ENCODE measurements around the gene TPD52L1.

Gene TPD52L1

GRCh38 chr6:125220712-125221111 is 67.1 kb downstream of the TPD52L1 start:
- Mint-ChIP-seq H3K4me1 (ENCODE audit: low read depth) (no peaks in the 10 kb centered on the region), H3K27ac (no peak overlapping the region), H3K36me3 (ENCODE audit: low read depth) (no peaks in the 10 kb centered on the region), H3K4me3 (no peak overlapping the region), H3K27me3 (peaks cover 4% of the 10 kb centered on the region), H3K9me3 (no peaks in the 10 kb centered on the region)

DNA sequence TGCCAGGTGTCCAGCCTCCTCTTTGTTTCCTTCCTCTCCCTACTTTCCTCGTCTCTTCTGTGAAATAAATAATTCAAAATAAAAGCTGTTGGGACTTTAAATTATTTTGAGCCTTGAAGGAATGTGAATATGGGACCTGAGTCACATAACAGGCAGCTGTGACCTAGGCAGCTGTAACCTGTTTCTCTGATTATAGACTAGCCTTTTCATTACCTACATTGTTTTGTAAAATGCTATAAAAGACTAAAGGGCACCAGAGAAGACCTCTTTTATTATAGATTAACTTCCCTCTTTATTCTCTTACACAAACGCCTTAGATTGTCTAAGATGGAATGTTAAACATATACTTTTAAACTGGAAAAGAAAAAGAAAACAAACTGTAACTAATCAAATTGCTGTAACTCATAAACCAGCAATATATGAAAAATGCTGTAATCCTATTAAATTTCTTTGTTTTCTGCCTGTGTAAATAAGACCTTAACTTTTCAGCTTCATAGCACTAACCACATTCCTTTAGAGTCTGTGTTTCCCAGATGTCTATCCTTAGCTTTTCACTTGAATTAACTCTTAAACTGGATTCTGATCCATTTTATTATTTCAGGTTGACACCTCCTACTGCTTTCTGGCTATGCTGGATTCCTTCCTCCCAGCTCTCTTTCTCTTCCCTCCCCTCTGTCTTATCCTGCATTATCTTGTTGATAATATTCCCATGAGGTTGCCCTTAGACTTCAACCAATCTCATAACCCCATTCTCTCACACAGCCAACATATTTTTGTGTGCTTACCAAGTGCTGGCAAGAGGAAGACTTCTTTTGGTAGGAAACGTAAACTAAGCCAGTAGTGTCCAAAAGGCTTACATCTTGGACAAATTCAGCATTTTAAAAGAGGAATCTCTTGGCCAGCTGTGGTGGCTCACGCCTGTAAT is 69.2 kb downstream of the TPD52L1 start:
- H3K27ac Mint-ChIP-seq, result no peak overlapping the region
- H3K27me3 Mint-ChIP-seq, result peaks cover 4% of the 10 kb centered on the region
- H3K36me3 Mint-ChIP-seq (ENCODE audit: low read depth), result no peaks in the 10 kb centered on the region
- no peaks in the 10 kb centered on the region for H3K9me3 Mint-ChIP-seq
- H3K4me1 Mint-ChIP-seq (ENCODE audit: low read depth), result no peaks in the 10 kb centered on the region
- no peak overlapping the region for H3K4me3 Mint-ChIP-seq

- Mint-ChIP-seq H3K36me3 (ENCODE audit: low read depth) (no peaks in the 10 kb centered on the region), H3K4me1 (ENCODE audit: low read depth) (no peaks in the 10 kb centered on the region), H3K9me3 (no peaks in the 10 kb centered on the region), H3K27ac (no peak overlapping the region), H3K27me3 (peaks cover 4% of the 10 kb centered on the region), H3K4me3 (no peak overlapping the region)
These were observed 70.8 kb downstream of the TPD52L1 start for GRCh38 chr6:125224231-125224861.

- Mint-ChIP-seq H3K27ac (no peak overlapping the region), H3K4me3 (no peak overlapping the region), H3K36me3 (ENCODE audit: low read depth) (no peaks in the 10 kb centered on the region), H3K9me3 (no peaks in the 10 kb centered on the region), H3K27me3 (peaks cover 4% of the 10 kb centered on the region), H3K4me1 (ENCODE audit: low read depth) (no peaks in the 10 kb centered on the region)
These were observed 73.7 kb downstream of the TPD52L1 start for GRCh38 chr6:125227244-125227643.

DNA sequence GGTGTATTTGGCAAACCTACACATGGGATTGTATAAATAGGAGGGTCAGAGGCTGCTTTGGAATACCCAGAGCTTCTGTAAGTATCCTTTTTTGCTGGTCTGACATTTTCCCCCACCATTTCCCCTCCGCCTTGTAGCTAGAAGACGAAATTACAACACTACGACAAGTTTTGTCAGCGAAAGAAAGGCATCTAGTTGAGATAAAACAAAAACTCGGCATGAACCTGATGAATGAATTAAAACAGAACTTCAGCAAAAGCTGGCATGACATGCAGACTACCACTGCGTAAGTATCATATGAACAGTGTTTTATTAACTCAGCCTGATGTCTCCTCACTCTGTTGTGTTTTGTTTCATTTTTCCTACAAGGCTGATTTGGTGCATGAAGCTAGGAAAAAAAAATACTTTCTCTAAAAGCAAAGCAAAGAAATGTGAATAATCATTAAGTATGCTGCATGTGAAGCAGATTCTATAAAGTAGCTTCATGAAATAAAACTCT is 75.5 kb downstream of the TPD52L1 start:
- Mint-ChIP-seq H3K36me3 (ENCODE audit: low read depth) (no peaks in the 10 kb centered on the region), H3K4me3 (no peak overlapping the region), H3K4me1 (ENCODE audit: low read depth) (no peaks in the 10 kb centered on the region), H3K27ac (no peak overlapping the region), H3K27me3 (peaks cover 4% of the 10 kb centered on the region), H3K9me3 (no peaks in the 10 kb centered on the region)

GRCh38 chr6:125230674-125231073 is 77.1 kb downstream of the TPD52L1 start:
- no peaks in the 10 kb centered on the region for H3K4me1 Mint-ChIP-seq (ENCODE audit: low read depth)
- no peaks in the 10 kb centered on the region for H3K36me3 Mint-ChIP-seq (ENCODE audit: low read depth)
- H3K27me3 Mint-ChIP-seq, result peaks cover 4% of the 10 kb centered on the region
- no peak overlapping the region for H3K27ac Mint-ChIP-seq
- no peak overlapping the region for H3K4me3 Mint-ChIP-seq
- no peaks in the 10 kb centered on the region for H3K9me3 Mint-ChIP-seq

DNA sequence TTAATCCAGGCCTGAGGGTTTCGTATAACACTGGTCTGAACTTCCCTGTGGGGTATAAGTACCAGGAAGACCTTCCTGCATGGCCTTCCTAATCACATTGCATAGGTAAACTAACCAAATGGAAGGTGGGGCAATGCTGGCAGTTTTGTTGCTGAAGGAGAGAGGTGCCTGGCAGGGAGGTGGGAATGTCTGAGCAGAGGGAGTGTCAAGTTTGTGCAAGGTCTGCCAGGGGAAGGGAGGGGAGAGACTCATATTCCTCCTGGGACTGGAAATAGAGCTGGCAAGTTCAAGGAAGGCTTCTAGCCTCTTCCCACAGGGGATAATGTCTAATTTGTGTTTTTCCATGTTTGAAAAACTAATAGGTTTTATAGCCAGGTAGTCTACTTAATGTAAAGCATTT is 77.6 kb downstream of the TPD52L1 start:
- H3K36me3 Mint-ChIP-seq (ENCODE audit: low read depth), result no peaks in the 10 kb centered on the region
- H3K4me3 Mint-ChIP-seq, result no peak overlapping the region

DNA sequence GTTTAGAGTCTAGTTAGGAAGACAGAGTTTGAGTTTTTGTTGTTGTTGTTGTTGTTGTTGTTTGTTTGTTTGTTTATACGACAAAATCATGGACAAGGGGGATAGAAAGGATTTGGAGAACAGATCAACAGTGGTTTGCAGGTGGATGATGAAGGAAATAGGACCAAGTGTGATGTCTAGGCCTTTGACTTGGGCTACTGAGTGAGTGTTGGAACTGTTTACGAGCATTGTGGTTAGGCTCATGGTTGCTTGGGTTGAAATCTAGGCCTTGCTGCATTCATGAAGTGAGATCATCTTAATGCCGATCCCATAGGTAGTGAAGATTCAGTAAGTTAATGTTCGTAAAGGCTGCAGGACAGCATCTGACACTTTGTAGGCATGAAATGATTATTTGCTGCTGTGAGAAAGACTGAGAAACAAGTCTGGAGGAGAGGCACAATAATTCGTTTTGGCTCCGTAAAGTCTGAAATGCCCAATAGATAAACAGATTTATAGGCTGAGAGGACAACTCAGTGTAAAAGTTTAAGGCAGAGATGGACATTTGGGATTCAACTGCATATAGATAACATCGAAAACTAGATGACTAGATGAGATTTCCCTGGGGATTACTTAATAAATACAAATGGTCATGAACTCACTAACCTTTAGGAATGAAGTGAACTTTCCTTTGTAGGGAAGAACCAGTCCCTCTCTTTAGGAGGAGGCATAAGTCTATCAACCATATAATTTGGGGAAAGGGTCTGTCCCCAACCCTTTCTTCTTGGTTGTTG is 78.2 kb downstream of the TPD52L1 start:
- H3K4me1 Mint-ChIP-seq (ENCODE audit: low read depth), result no peaks in the 10 kb centered on the region
- H3K36me3 Mint-ChIP-seq (ENCODE audit: low read depth), result no peaks in the 10 kb centered on the region
- no peak overlapping the region for H3K27ac Mint-ChIP-seq
- no peak overlapping the region for H3K4me3 Mint-ChIP-seq
- no peaks in the 10 kb centered on the region for H3K9me3 Mint-ChIP-seq
- H3K27me3 Mint-ChIP-seq, result peaks cover 1% of the 10 kb centered on the region

More for the DNA sequence above, 77.6 kb downstream of the TPD52L1 start:
- Mint-ChIP-seq H3K27me3 (peaks cover 4% of the 10 kb centered on the region), H3K27ac (no peak overlapping the region), H3K4me1 (ENCODE audit: low read depth) (no peaks in the 10 kb centered on the region), H3K9me3 (no peaks in the 10 kb centered on the region)

DNA sequence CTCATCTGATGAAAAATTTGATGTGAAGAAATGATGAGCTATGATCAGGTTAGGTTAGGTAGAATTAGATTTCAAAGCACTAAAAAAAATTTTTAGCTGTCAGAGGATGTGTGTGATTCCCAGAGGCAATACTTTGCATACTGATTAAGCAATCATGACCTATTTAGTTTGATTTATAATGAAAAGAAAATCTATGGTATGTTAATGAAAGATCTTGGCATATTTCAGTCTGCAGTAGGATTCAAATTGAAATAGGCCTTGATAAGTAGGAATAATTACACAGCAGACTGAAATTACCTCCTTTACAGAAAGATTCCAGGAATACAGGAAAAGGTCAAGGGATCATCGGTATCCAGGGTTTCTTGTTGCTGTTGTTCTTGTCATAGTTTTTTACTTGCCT is 78.9 kb downstream of the TPD52L1 start:
- H3K36me3 Mint-ChIP-seq (ENCODE audit: low read depth), result no peaks in the 10 kb centered on the region
- H3K4me1 Mint-ChIP-seq (ENCODE audit: low read depth), result no peaks in the 10 kb centered on the region
- no peaks in the 10 kb centered on the region for H3K9me3 Mint-ChIP-seq
- H3K27me3 Mint-ChIP-seq, result no peaks in the 10 kb centered on the region
- H3K4me3 Mint-ChIP-seq, result no peak overlapping the region
- H3K27ac Mint-ChIP-seq, result no peak overlapping the region

DNA sequence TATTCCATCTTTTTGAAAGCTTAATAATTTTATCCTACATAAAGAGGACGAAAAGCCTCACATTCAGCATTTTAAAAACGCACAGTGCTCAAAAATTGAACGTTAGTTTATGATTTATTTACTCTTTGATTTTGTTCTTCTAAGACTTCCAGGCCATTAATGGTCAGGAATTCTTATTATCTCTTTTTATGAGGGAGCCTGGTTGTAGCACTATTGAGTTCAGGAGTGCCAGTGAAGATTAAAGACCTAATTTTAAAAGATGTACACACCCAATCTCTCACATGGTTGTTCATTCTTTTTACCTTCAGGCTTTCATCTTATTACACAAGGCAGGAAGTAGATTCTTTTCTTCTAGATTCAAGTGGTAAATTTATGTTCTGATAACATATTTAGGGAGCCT is 79.6 kb downstream of the TPD52L1 start:
- Mint-ChIP-seq H3K4me3 (no peak overlapping the region), H3K9me3 (no peaks in the 10 kb centered on the region), H3K4me1 (ENCODE audit: low read depth) (no peaks in the 10 kb centered on the region)

DNA sequence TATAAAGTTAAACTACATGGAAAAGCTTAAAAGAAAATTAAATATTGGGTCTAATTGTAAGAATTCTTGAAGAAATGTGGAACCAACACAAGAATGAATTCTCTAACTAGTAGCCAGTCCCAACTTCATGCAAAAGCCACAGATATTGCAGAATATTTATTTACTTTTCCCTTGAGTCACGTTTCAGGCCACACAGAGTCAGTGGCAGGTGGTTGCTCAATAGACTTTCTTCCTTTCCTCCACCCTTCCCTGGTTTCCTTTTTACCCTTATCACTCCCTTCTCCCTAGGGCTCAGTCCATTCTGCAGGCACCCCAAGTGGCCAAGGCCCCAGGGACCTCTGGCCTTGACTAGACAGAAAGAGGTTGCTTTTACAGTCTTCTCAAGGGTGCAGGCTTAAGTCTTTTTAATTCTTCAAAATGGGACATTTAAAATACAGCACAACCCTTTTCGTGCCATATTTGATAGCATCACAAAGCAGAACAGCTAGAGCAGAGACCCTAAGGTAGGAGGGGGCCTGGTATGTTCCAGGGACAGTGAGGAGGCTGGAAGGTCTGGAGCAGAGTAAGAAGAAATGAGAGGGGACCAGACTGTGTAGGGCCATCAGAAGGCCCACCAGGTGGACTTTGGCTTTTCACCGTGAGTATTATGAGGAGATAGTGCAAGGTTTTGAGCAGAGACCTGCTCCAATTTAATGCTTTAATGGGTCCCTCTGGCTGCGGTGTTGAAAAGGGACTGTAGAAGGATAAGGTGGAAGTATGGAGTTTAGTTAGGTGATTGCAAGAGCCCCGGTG is 83.2 kb downstream of the TPD52L1 start:
- Mint-ChIP-seq H3K4me3 (no peak overlapping the region), H3K36me3 (ENCODE audit: low read depth) (no peaks in the 10 kb centered on the region), H3K9me3 (peaks cover 23% of the 10 kb centered on the region), H3K4me1 (ENCODE audit: low read depth) (no peaks in the 10 kb centered on the region), H3K27ac (no peak overlapping the region), H3K27me3 (no peaks in the 10 kb centered on the region)

More for the DNA sequence above, 79.6 kb downstream of the TPD52L1 start:
- H3K36me3 Mint-ChIP-seq (ENCODE audit: low read depth), result no peaks in the 10 kb centered on the region
- no peak overlapping the region for H3K27ac Mint-ChIP-seq
- no peaks in the 10 kb centered on the region for H3K27me3 Mint-ChIP-seq

DNA sequence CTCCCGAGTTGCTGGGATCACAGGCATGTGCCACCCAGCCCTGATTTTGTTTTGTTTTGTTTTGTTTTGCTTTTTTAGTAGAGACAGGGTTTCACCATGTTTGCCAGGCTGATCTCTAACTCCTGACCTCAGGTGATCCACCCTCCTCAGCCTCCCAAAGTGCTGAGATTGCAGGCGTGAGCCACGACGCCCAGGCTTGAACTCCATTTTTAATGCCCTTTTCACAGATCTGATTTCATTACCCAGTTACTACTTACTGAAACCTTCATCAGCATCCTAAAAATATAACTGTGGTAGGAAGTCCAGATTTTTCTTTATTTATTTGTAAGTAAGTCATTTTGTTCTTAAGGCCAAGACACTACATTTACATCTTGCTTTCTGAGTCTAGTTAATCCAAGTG is 84.2 kb downstream of the TPD52L1 start:
- no peak overlapping the region for H3K4me3 Mint-ChIP-seq
- no peaks in the 10 kb centered on the region for H3K4me1 Mint-ChIP-seq (ENCODE audit: low read depth)
- peaks cover 32% of the 10 kb centered on the region for H3K9me3 Mint-ChIP-seq
- no peaks in the 10 kb centered on the region for H3K36me3 Mint-ChIP-seq (ENCODE audit: low read depth)
- H3K27ac Mint-ChIP-seq, result no peak overlapping the region
- peaks cover 4% of the 10 kb centered on the region for H3K27me3 Mint-ChIP-seq

DNA sequence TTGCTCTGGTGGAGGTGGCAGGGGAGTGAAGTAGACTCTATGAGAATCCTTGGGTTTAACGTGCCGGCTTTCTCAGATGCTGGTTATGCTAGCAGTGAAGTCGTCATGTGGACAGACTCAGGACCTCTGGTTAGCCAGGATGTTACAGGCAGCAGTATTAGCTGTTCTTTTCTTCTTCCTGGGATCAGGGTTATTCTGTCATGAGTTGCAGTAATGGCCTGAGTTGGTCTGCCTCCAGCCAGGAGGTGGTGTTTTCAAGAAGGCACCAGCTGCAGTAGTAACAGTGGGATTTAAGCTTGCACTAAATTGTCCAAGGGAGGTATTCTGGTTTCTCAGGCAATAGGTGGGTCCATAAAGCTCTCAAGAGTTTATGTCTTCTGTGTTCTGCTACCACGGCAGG is 91.5 kb downstream of the TPD52L1 start:
- Mint-ChIP-seq H3K9me3 (peaks cover 33% of the 10 kb centered on the region), H3K36me3 (ENCODE audit: low read depth) (no peaks in the 10 kb centered on the region), H3K4me1 (ENCODE audit: low read depth) (no peaks in the 10 kb centered on the region), H3K27me3 (peaks cover 29% of the 10 kb centered on the region), H3K4me3 (no peak overlapping the region), H3K27ac (no peak overlapping the region)

DNA sequence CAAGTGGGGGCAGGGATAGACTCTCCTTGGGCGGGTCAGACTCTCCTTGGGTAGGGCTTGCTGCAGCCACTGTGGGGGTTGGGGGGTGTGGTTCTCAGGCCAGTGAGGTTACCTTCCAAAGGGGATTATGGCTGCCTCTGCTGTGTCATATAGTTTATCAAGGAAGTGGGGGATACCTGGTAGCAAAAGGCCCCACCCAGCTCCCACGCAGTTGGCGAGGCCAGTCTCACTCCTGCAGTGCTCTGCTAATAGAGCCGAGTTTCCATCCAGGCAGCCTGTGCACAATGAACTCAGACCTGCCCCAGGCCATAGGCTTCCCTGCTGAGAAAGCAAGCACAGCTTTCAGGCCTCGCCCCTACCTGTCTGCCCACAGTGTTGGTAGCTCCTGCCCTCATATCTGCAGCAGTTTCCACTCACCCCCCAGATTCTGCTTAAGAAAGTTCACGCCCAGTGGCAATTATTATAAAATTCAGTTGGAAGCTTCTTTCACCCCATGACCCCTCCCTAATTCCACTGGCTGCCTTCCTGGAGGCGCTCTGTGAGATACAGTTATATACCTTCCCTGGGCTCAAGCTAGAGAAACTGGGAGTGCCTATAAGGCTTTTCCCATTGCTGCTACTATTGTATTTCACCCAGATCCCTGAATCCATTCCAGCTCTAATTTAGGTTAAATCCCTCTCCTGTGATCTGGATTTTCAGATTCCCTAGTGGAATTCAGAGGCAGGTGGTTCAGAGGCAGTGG is 92.1 kb downstream of the TPD52L1 start:
- H3K27ac Mint-ChIP-seq, result no peak overlapping the region
- H3K9me3 Mint-ChIP-seq, result peaks cover 30% of the 10 kb centered on the region
- H3K27me3 Mint-ChIP-seq, result peaks cover 29% of the 10 kb centered on the region
- H3K4me1 Mint-ChIP-seq (ENCODE audit: low read depth), result no peaks in the 10 kb centered on the region
- H3K36me3 Mint-ChIP-seq (ENCODE audit: low read depth), result no peaks in the 10 kb centered on the region
- no peak overlapping the region for H3K4me3 Mint-ChIP-seq
